Peyer's patch (tissue), 4 donors: ENCODE measurements around the gene RAB9A. TPM values are rescaled to one million over a fixed set of nuclear protein-coding genes. Genes with fewer than 3 reads are reported as not detected.

Source experiments
- DNase-seq, 3 donors: peaks; one replicate each; pipeline ENCODE4 v3.0.0-alpha.2; 2017 to 2019
- H3K27ac ChIP-seq, 4 donors: fragments of 200-600 bp; sonication (generic); one replicate each; pipeline ENCODE4 v1.5.1; 2016 to 2019
- H3K27me3 ChIP-seq, 2 donors: fragments of 200-600 bp; sonication (generic); one replicate each; pipeline ENCODE4 v1.5.1; 2019
- H3K36me3 ChIP-seq, 3 donors: fragments of 200-600 bp; sonication (generic); one replicate each; pipeline ENCODE4 v1.5.1; 2016 to 2019
- H3K4me1 ChIP-seq, 4 donors: fragments of 200-600 bp; sonication (generic); one replicate each; pipeline ENCODE4 v1.5.1; 2016 to 2019
- H3K4me3 ChIP-seq, 4 donors: fragments of 200-600 bp; sonication (generic); 1 replicate in 3 of 4; 2 replicates in 1 of 4; pipeline ENCODE4 v1.5.1; 2016 to 2019; ENCODE audit warnings: mild to moderate bottlenecking in 1 of 4
- H3K9me3 ChIP-seq, 4 donors: fragments of 200-600 bp; sonication (generic); one replicate each; pipeline ENCODE4 v1.5.1; 2016 to 2019; ENCODE audit warnings: mild to moderate bottlenecking in 1 of 4
- CTCF ChIP-seq, 6 experiments: fragments of 450-650 bp in 4 of 6; fragments of 200-600 bp in 2 of 6; sonication (generic) in 1 of 6; IDR thresholded peaks; one replicate each; pipeline ENCODE4 v1.5.1; 2017 to 2019; ENCODE audit warnings: antibody characterized with exemption in 6 of 6, mild to moderate bottlenecking in 3 of 6, moderate library complexity in 1 of 6
- POLR2A ChIP-seq, 2 donors: fragments of 450-650 bp; IDR thresholded peaks; one replicate each; pipeline ENCODE4 v1.5.1; 2017; ENCODE audit warnings: antibody characterized with exemption in 2 of 2, mild to moderate bottlenecking in 2 of 2, moderate library complexity in 2 of 2
- total RNA-seq, 4 donors: library from RNA; depleted of rRNA; stranded (reverse); fragments of >200 nt; gene quantifications; one replicate each; pipeline ENCODE4 v1.1.0, GENCODE V29; 2016

RAB9A gene
- total RNA-seq, 4 donors from 2014 or later = 8.9 to 56.9 (median 12.8) TPM

- H3K4me3 ChIP-seq = no peak overlapping the region
- peak in 4 of 6 experiments; percentile 36 to 51 (median 44) for TF ChIP-seq CTCF (IDR thresholded peaks at IDR 0.05)
- TF ChIP-seq POLR2A (IDR thresholded peaks at IDR 0.05) = no peak
- peaks cover 0 to 6% (median 0%) of the 10 kb centered on the region in 4 donors for H3K4me1 ChIP-seq
- no peaks in the 10 kb centered on the region for H3K9me3 ChIP-seq
- no peaks in the 10 kb centered on the region for H3K27me3 ChIP-seq
- H3K36me3 ChIP-seq = peaks cover 0 to 10% (median 0%) of the 10 kb centered on the region in 3 donors
- no peak overlapping the region for H3K27ac ChIP-seq
- DNase-seq = peak in 2 of 3 donors; percentile 36 to 80
These were observed 58.9 kb downstream of the RAB9A start for GRCh38 chrX:13747836-13748235.

DNA sequence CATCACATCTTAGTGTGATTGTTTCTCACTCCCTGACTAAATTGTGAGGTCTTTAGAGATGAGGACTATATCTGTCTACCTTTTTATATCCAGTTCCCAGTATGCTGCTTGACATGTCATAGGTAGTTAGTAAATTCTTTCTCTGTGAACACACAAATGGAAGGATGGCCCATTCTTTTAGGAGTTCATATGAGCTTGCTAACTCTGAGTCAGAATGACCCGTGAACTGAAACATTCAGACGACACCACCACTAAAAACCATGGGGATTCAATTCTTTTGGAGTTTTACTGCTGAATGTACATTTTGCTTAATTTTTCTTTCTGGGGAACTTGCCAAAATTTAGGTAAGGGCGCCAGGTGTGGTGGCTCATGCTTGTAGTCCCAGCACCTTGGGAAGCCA is 59.6 kb downstream of the RAB9A start:
- H3K27me3 ChIP-seq = no peaks in the 10 kb centered on the region
- peaks cover 0 to 10% (median 0%) of the 10 kb centered on the region in 3 donors for H3K36me3 ChIP-seq
- TF ChIP-seq CTCF (IDR thresholded peaks at IDR 0.05) = no peak
- no peak for TF ChIP-seq POLR2A (IDR thresholded peaks at IDR 0.05)
- H3K4me3 ChIP-seq = no peak overlapping the region
- H3K9me3 ChIP-seq = no peaks in the 10 kb centered on the region
- no peak overlapping the region for H3K27ac ChIP-seq
- peaks cover 0 to 6% (median 0%) of the 10 kb centered on the region in 4 donors for H3K4me1 ChIP-seq
- DNase-seq = no peak

DNA sequence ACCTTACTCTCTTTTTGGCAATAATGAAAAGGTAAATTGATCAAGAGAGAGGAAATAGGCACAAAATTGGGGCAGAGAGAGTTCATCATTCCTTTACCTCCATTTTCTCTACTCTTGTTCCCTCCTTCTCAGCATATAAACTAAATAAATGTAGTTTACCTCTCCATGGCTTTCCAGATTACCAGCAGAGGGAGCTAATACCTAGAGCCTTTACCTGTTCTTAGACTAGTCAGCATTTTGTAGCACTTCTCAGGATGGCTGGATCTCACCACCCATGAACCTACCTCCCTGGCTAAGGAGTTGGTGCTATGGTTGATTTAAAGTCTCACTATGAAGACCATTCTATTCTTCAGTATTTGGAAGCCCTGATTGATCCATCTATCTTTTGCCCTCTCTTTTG is 61.3 kb downstream of the RAB9A start:
- Histone ChIP-seq H3K4me3 (no peak overlapping the region), H3K27ac (no peak overlapping the region), H3K4me1 (peaks cover 0 to 6% (median 0%) of the 10 kb centered on the region in 4 donors), H3K9me3 (no peaks in the 10 kb centered on the region), H3K27me3 (no peaks in the 10 kb centered on the region), H3K36me3 (peaks cover 0 to 10% (median 0%) of the 10 kb centered on the region in 3 donors)
- TF ChIP-seq POLR2A (IDR thresholded peaks at IDR 0.05) (no peak), CTCF (IDR thresholded peaks at IDR 0.05) (peak; percentile 26 to 66 (median 52))
- DNase-seq = no peak

- Histone ChIP-seq H3K9me3 (no peaks in the 10 kb centered on the region), H3K4me1 (peaks cover 0 to 6% (median 0%) of the 10 kb centered on the region in 4 donors), H3K27ac (no peak overlapping the region), H3K36me3 (peaks cover 0 to 10% (median 0%) of the 10 kb centered on the region in 3 donors), H3K27me3 (no peaks in the 10 kb centered on the region), H3K4me3 (no peak overlapping the region)
- TF ChIP-seq CTCF (IDR thresholded peaks at IDR 0.05) (no peak), POLR2A (IDR thresholded peaks at IDR 0.05) (no peak)
- no peak for DNase-seq
These were observed 61.9 kb downstream of the RAB9A start for GRCh38 chrX:13750812-13751211.

DNA sequence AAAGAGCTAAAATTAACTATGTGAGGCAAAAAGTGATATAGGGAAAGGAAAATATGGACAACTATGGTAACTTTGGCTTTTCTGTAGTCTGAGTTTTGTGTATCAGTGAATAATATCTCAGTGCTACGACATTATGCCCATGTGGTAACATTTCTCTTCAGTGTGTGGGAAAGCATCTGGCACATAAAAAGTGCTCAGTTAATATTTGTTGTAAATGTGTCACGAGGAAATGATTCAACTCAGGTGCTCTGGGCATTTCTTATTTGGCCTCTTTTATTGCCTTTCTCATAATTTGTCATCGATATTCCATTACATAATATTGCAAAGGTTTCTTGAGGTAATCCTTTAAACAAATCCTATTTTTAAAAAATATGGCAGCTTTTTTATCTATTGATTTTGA is 63.2 kb downstream of the RAB9A start:
- Histone ChIP-seq H3K36me3 (peaks cover 0 to 16% (median 0%) of the 10 kb centered on the region in 3 donors), H3K4me3 (no peak overlapping the region), H3K4me1 (peaks cover 0 to 6% (median 0%) of the 10 kb centered on the region in 4 donors), H3K27ac (no peak overlapping the region), H3K9me3 (no peaks in the 10 kb centered on the region), H3K27me3 (no peaks in the 10 kb centered on the region)
- DNase-seq = no peak
- TF ChIP-seq CTCF (IDR thresholded peaks at IDR 0.05) (no peak), POLR2A (IDR thresholded peaks at IDR 0.05) (no peak)

- Histone ChIP-seq H3K4me1 (peaks cover 0 to 6% (median 0%) of the 10 kb centered on the region in 4 donors), H3K4me3 (no peak overlapping the region), H3K36me3 (peaks cover 0 to 21% (median 0%) of the 10 kb centered on the region in 3 donors), H3K27me3 (no peaks in the 10 kb centered on the region), H3K9me3 (no peaks in the 10 kb centered on the region), H3K27ac (peak overlapping the region in 1 of 4 donors; percentile 12)
- TF ChIP-seq CTCF (IDR thresholded peaks at IDR 0.05) (no peak), POLR2A (IDR thresholded peaks at IDR 0.05) (no peak)
- no peak for DNase-seq
These were observed 63.7 kb downstream of the RAB9A start for GRCh38 chrX:13752646-13753045.
